Activated CD4-positive, alpha-beta T cell treated with anti-CD3 and anti-CD28 coated beads, Interleukin-2, amount 50 U/mL, for 4 hours (primary cell): ENCODE measurements around the gene NFKBIA.
"Not testable (repeated sequence)": the region's sequence is repeated elsewhere in the genome, so short reads cannot be mapped to it uniquely, and the experiment has no call there.

ENCODE experiments used
- DNase-seq, 2 experiments: peaks; one replicate each; pipeline ENCODE4 v3.0.0-alpha.2; 2020

NFKBIA gene

GRCh38 chr14:35404449-35405303 lies at the start of gene NFKBIA:
TSS of gene NFKBIA (minus strand) at chr14:35404749. CDS start at chr14:35404644, 105 bp downstream.
- DNase-seq, result peak; percentile 95

GRCh38 chr14:35446450-35446849 lies 41.9 kb upstream of the NFKBIA start:
- DNase-seq, result no peak

- no peak for DNase-seq
Measured at GRCh38 chr14:35444104-35444503, 39.6 kb upstream of the NFKBIA start.

- no peak for DNase-seq
Measured at GRCh38 chr14:35441160-35441559, 36.6 kb upstream of the NFKBIA start.

- DNase-seq, result no peak
Measured at GRCh38 chr14:35438910-35439713, 34.6 kb upstream of the NFKBIA start.

- DNase-seq, result not testable (repeated sequence)
Measured at GRCh38 chr14:35438492-35438891, 33.9 kb upstream of the NFKBIA start.

- DNase-seq, result no peak
Measured at GRCh38 chr14:35435177-35435576, 30.6 kb upstream of the NFKBIA start.

GRCh38 chr14:35433826-35434225 lies 29.3 kb upstream of the NFKBIA start:
- no peak for DNase-seq

- no peak for DNase-seq
Measured at GRCh38 chr14:35430459-35431199, 26.1 kb upstream of the NFKBIA start.

- DNase-seq, result no peak
Measured at GRCh38 chr14:35429951-35430350, 25.4 kb upstream of the NFKBIA start.

GRCh38 chr14:35425850-35426249 lies 21.3 kb upstream of the NFKBIA start:
- DNase-seq, result no peak

- no peak for DNase-seq
Measured at GRCh38 chr14:35423621-35424020, 19.1 kb upstream of the NFKBIA start.

- no peak for DNase-seq
Measured at GRCh38 chr14:35420036-35420811, 15.7 kb upstream of the NFKBIA start.

GRCh38 chr14:35419429-35419841 lies 14.9 kb upstream of the NFKBIA start:
- no peak for DNase-seq

GRCh38 chr14:35418093-35418492 lies 13.5 kb upstream of the NFKBIA start:
- no peak for DNase-seq

GRCh38 chr14:35416108-35416750 lies 11.7 kb upstream of the NFKBIA start:
- DNase-seq, result peak; percentile 68 to 77

GRCh38 chr14:35414365-35414764 lies 9.8 kb upstream of the NFKBIA start:
- DNase-seq, result no peak

GRCh38 chr14:35412272-35413056 lies 7.9 kb upstream of the NFKBIA start:
- no peak for DNase-seq

- no peak for DNase-seq
Measured at GRCh38 chr14:35410858-35411257, 6.3 kb upstream of the NFKBIA start.

- no peak for DNase-seq
Measured at GRCh38 chr14:35409595-35409994, 5.0 kb upstream of the NFKBIA start.

GRCh38 chr14:35408026-35408425 lies 3.5 kb upstream of the NFKBIA start:
- DNase-seq, result no peak
